Activated T-cell treated with anti-CD3 and anti-CD28 coated beads for 1 hour (primary cell): Measurements from ENCODE around the gene JAZF1.

ENCODE experiments used
- DNase-seq: peaks from one replicate; pipeline ENCODE4 v3.0.0-alpha.2; 2020; ENCODE audit warnings: low read depth

JAZF1 gene

GRCh38 chr7:28165961-28166955 is 14.3 kb downstream of the JAZF1 start:
- no peak for DNase-seq

DNA sequence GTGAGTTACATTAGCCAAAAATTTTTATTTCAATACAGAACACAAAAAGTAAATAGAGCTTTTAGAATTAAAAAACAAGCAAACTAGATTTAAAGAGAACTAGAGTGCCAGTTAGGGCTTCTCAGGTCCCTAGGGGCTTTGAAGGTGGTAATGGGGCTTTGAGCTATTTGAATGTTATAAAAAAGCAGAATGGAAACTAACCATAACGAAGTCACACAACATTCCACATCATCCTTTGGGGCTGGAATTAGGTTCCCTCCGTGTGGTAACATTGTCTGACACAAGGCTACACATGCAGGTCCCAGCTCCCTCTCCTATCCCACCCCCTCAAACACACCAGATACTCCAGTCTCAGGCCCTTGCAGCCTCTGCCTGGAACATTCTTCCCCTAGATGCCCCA is 15.3 kb downstream of the JAZF1 start:
- no peak for DNase-seq

- no peak for DNase-seq
These were observed 16.6 kb downstream of the JAZF1 start for GRCh38 chr7:28163949-28164348.

DNA sequence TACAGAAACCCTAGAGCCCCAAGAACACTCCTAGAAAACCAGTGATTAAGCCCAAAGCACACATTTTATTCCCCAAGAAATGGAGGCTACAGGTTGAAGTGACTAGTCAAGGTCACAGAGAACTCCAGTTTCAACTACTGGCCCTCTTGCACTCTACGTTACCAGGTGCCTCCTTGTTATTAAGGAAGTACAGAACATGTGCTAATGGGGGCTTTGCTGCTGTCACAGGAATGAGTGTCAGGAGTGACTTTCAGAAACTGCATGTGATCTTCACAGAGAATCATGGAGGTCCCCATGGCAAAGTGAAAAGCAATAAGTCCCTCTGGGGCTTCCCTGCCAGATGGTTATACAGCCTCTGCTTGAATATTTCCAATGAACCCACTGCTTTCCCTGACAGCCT is 19.3 kb downstream of the JAZF1 start:
- no peak for DNase-seq

- no peak for DNase-seq
These were observed 20.0 kb downstream of the JAZF1 start for GRCh38 chr7:28160551-28160991.

- no peak for DNase-seq
These were observed 22.7 kb downstream of the JAZF1 start for GRCh38 chr7:28157831-28158416.

DNA sequence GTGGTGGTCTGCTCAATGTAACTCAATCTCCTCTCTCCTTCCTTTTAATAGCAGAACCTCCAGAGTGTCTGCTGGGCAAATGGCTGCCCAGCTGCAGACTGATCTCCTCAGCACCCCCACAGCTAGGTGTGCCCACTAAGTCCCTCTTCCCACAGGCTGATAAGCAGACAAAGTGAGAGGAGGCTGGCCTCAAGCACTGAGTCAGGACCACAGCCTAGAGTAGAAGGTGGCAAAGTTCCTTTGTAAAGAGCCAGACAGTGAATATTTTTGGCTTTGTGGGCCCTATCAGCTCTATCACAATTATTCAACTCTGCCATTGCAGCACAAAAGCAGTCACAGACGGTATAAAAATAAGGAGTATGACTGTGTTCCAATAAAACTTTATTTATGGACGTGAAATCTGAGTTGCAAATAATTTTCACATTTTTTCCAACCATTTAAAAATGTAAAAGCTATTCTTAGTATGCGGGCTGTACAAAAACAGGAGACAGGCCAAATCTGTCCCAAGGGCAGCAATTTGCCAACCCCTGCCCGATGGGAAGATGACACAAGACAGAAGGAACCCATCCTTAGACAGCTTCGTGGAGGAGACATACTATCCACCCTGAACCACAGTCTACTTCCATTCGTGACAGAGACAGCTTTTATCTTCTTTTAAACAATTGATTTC is 23.4 kb downstream of the JAZF1 start:
- DNase-seq, result no peak

GRCh38 chr7:28156401-28156800 is 24.2 kb downstream of the JAZF1 start:
- DNase-seq, result no peak

DNA sequence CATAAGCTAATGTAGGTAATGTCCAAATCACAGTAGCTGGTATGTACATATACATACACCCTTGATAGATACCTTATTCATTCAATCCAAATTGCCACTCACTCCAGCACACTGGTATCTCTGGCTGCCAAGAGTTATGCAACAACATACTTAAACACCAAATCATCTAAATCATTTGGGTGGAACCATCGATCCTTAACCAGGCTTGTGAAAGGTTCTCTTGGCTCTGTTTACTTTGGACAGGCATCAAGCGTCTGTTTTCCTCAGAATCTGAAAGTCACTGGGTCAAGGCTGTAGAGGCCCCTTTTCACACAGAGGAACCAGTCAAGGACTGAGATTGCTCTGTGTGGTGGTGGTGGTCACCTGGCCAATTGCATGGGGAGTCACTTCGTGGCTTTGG is 24.6 kb downstream of the JAZF1 start:
- DNase-seq, result no peak

DNA sequence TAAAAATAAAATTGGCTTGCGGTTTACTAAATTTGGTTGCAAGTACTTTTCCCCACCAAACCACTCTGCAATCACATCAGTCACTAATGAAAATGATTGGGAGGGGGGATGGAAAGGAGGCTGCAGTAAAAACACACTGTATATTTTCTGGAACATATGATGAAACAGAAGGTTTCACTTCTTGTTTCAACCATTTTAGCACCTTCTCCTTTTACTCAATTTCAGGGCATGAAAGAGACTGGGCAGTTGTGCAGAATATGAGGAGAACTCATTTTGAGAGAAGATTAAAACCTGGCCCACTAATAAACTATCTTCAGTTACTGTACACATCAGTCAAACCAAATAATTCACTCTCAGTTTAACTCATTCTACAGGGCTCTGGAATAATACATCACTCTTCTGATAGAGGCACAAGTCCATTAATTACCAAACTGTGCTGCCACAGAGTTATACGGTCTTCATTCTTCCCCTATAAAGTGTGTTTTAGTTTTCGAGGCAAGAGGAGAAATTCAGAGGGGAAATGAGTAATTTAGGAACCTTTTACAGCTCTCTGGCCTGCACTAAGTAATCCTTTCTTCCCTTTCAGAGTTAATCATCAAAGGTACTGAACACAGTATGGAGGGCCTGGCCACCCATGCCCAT is 25.5 kb downstream of the JAZF1 start:
- no peak for DNase-seq

GRCh38 chr7:28152594-28152993 is 28.0 kb downstream of the JAZF1 start:
- DNase-seq, result no peak

- DNase-seq, result no peak
These were observed 28.6 kb downstream of the JAZF1 start for GRCh38 chr7:28151965-28152364.

- no peak for DNase-seq
These were observed 31.1 kb downstream of the JAZF1 start for GRCh38 chr7:28149291-28150101.

DNA sequence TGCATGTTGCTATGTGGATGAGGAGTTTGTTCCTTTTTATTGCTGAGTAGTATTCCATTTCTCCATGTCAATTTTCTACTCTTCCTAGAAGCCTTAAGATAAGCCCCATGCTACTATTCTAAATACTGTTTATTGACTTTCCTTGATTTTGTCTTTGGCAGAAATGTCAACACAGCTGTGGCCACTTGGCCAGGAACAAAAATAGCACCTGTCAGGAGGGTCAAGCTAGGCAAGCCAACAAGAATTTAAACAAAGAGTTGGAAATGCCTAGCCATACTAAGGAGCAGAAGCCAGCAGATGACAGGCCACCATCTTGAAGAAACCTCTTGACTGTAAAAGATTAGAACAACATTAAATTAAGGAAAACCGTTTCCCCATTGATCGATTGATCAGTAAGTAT is 34.7 kb downstream of the JAZF1 start:
- no peak for DNase-seq

GRCh38 chr7:28145090-28145626 is 35.4 kb downstream of the JAZF1 start:
- no peak for DNase-seq

DNA sequence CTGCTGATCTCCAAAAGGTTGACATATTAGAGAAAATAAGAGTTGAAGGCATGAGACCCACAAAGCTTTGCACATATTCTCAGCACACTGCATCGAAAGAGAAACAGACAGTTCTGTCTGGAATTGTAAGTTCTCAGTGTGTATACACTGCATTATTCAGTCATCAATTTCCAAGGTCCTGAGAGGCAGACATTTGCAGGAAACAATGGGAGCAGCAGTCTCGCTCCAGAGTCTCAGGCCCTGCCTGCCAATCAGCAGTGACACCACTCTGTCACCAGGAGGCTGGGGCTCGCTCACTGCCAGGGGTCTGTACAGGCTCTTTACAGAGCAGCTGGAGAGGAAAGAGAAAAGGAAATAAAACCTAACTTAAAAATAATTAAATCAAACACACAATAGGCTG is 36.3 kb downstream of the JAZF1 start:
- no peak for DNase-seq

GRCh38 chr7:28142650-28143049 is 37.9 kb downstream of the JAZF1 start:
- no peak for DNase-seq

- no peak for DNase-seq
These were observed 39.6 kb downstream of the JAZF1 start for GRCh38 chr7:28140979-28141378.

DNA sequence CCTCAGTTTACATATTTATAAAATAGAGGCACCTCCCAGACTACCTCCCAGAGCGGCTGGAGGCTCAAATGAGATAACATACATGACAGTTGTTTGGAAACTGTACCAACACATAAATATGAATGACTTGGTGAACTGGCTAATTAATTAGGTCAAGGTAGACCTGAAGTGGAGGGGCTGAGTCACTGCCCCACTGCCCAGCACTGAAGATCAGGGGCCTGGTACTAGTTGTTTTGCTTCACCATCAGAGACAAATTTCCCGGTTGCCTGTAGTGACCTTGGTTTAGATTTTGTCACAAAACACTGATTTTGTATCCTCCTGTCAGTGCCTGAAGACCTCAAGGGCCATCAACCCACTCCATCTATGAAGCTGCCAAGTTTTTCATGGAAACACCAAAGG is 41.8 kb downstream of the JAZF1 start:
- no peak for DNase-seq

GRCh38 chr7:28137463-28137862 is 43.1 kb downstream of the JAZF1 start:
- no peak for DNase-seq

- no peak for DNase-seq
These were observed 43.7 kb downstream of the JAZF1 start for GRCh38 chr7:28136885-28137284.
